Liver (tissue), 9 donors: ENCODE data around the gene RNLS. TPM values are rescaled to one million over a fixed set of nuclear protein-coding genes. Genes with fewer than 3 reads are reported as not detected.

Source experiments
- DNase-seq: peaks from one replicate; pipeline ENCODE4 v3.0.0-alpha.2; 2017; ENCODE audit warnings: low spot score
- H3K27ac ChIP-seq, 2 donors: one replicate each; pipeline ENCODE4 v1.7.0; 2013; ENCODE audit warnings: inconsistent platforms in 2 of 2, low read length in 2 of 2, control low read depth in 1 of 2, low read depth in 1 of 2, mild to moderate bottlenecking in 1 of 2
- H3K27me3 ChIP-seq, 4 donors: one replicate each; pipeline versions ENCODE4 v1.6.1 to v1.7.0; 2013; ENCODE audit warnings: low read length in 3 of 4, inconsistent platforms in 1 of 4, mild to moderate bottlenecking in 1 of 4, moderate library complexity in 1 of 4; ENCODE audit not compliant: control insufficient read depth in 4 of 4, insufficient read depth in 4 of 4
- H3K36me3 ChIP-seq, 4 donors: one replicate each; pipeline versions ENCODE4 v1.6.1 to v1.7.0; 2013; ENCODE audit warnings: low read length in 3 of 4, mild to moderate bottlenecking in 3 of 4, low read depth in 1 of 4, moderate library complexity in 1 of 4; ENCODE audit not compliant: control insufficient read depth in 4 of 4, insufficient read depth in 3 of 4
- H3K4me1 ChIP-seq, 4 donors: one replicate each; pipeline versions ENCODE4 v1.6.1 to v1.7.0; 2013; ENCODE audit warnings: low read length in 3 of 4, mild to moderate bottlenecking in 3 of 4, moderate library complexity in 1 of 4; ENCODE audit not compliant: control insufficient read depth in 4 of 4, insufficient read depth in 4 of 4
- H3K4me3 ChIP-seq, 3 donors: one replicate each; pipeline versions ENCODE4 v1.6.1 to v1.7.0; 2013; ENCODE audit warnings: low read length in 3 of 3, control low read depth in 1 of 3, low read depth in 1 of 3, mild to moderate bottlenecking in 1 of 3
- H3K9ac ChIP-seq, 2 donors: one replicate each; pipeline ENCODE4 v1.7.0; 2013; ENCODE audit warnings: low read length in 2 of 2, mild to moderate bottlenecking in 2 of 2, moderate library complexity in 2 of 2, control low read depth in 1 of 2, low read depth in 1 of 2
- H3K9me3 ChIP-seq, 4 donors: one replicate each; pipeline versions ENCODE4 v1.6.1 to v1.7.0; 2013; ENCODE audit warnings: low read length in 3 of 4; ENCODE audit not compliant: control insufficient read depth in 4 of 4
- ATF3 ChIP-seq: IDR thresholded peaks from 2 replicates; pipeline ENCODE4 v1.6.1; 2016; ENCODE audit warnings: antibody characterized with exemption
- CTCF ChIP-seq: fragments of 150-350 bp; IDR thresholded peaks from 2 replicates; pipeline ENCODE4 v1.5.1; 2017; ENCODE audit warnings: improper control_type of control experiment, low read depth, low read length; ENCODE audit not compliant: missing input control
- EGR1 ChIP-seq, 2 donors: IDR thresholded peaks; 2 replicates each; pipeline ENCODE4 v1.6.1; 2016 to 2018; ENCODE audit warnings: antibody characterized with exemption in 2 of 2, low read depth in 2 of 2
- FOXA1 ChIP-seq: IDR thresholded peaks from 2 replicates; pipeline ENCODE4 v1.6.1; 2016; ENCODE audit warnings: antibody characterized with exemption
- FOXA2 ChIP-seq: IDR thresholded peaks from 2 replicates; pipeline ENCODE4 v1.6.1; 2016; ENCODE audit warnings: antibody characterized with exemption
- GABPA ChIP-seq, 2 donors: IDR thresholded peaks in 1 of 2; conservative IDR thresholded peaks in 1 of 2; 2 replicates each; pipeline ENCODE4 v1.6.1; 2016; ENCODE audit warnings: antibody characterized with exemption in 2 of 2, mild to moderate bottlenecking in 1 of 2, moderate library complexity in 1 of 2
- HNF4A ChIP-seq, 2 donors: conservative IDR thresholded peaks; 2 replicates each; pipeline ENCODE4 v1.6.1; 2016; ENCODE audit warnings: antibody characterized with exemption in 2 of 2, mild to moderate bottlenecking in 2 of 2
- HNF4G ChIP-seq: IDR thresholded peaks from 2 replicates; pipeline ENCODE4 v1.6.1; 2016; ENCODE audit warnings: antibody characterized with exemption
- JUND ChIP-seq, 2 donors: IDR thresholded peaks; 2 replicates each; pipeline ENCODE4 v1.6.1; 2016; ENCODE audit warnings: antibody characterized with exemption in 2 of 2
- MAX ChIP-seq: IDR thresholded peaks from 2 replicates; pipeline ENCODE4 v1.6.1; 2016; ENCODE audit warnings: antibody characterized with exemption
- NR2F2 ChIP-seq: IDR thresholded peaks from 2 replicates; pipeline ENCODE4 v1.6.1; 2016; ENCODE audit warnings: antibody characterized with exemption
- RAD21 ChIP-seq, 2 donors: IDR thresholded peaks; 2 replicates each; pipeline ENCODE4 v1.6.1; 2016; ENCODE audit warnings: antibody characterized with exemption in 2 of 2, mild to moderate bottlenecking in 2 of 2
- REST ChIP-seq: IDR thresholded peaks from 2 replicates; pipeline ENCODE4 v1.6.1; 2016; ENCODE audit warnings: antibody characterized with exemption, mild to moderate bottlenecking
- RXRA ChIP-seq, 2 donors: IDR thresholded peaks; 2 replicates each; pipeline ENCODE4 v1.6.1; 2017 to 2018; ENCODE audit warnings: antibody characterized with exemption in 2 of 2, mild to moderate bottlenecking in 1 of 2
- SP1 ChIP-seq: IDR thresholded peaks from 2 replicates; pipeline ENCODE4 v1.6.1; 2018; ENCODE audit warnings: antibody characterized with exemption, mild to moderate bottlenecking
- TAF1 ChIP-seq: conservative IDR thresholded peaks from 2 replicates; pipeline ENCODE4 v1.6.1; 2016; ENCODE audit warnings: antibody characterized with exemption, mild to moderate bottlenecking
- YY1 ChIP-seq: IDR thresholded peaks from 2 replicates; pipeline ENCODE4 v1.6.1; 2016; ENCODE audit warnings: antibody characterized with exemption, mild to moderate bottlenecking
- ZBTB33 ChIP-seq: IDR thresholded peaks from 2 replicates; pipeline ENCODE4 v1.6.1; 2016; ENCODE audit warnings: antibody characterized with exemption
- WGBS: extraction: QIAGEN DNeasy Blood & Tissue Kit; methylation state at CpG from one replicate; pipeline ENCODE4 v1.1.7; 2013; 5-methylcytosine and 5-hydroxymethylcytosine counted together
- polyA plus RNA-seq, 2 donors: library from polyadenylated mRNA; stranded (reverse) in 1 of 2; unstranded in 1 of 2; fragments of 200-250 nt in 1 of 2; fragments of >200 nt in 1 of 2; fragmentation: Nextera tagmentation in 1 of 2; extraction: Ambion mirVana in 1 of 2; gene quantifications; one replicate each; pipeline versions ENCODE4 v1.2.1 to v1.2.3, GENCODE V29; 2013 to 2015
- total RNA-seq, 2 donors: library from RNA; depleted of rRNA; stranded (reverse); fragments of >200 nt; gene quantifications; one replicate each; pipeline ENCODE4 v1.2.3, GENCODE V29; 2014
- donor health status: healthy.
- donor health status: healthy.
- donor health status: healthy.
- donor health status: healthy.
- donor health status: healthy.

RNLS gene
- total and polyA plus RNA-seq, 4 donors, result 4.1 to 12.4 (median 7.5) TPM

GRCh38 chr10:88421590-88421989 lies 161.5 kb downstream of the RNLS start (continued):
- TF ChIP-seq ZBTB33 (no peak), TAF1 (no peak), ATF3 (no peak), HNF4G (no peak), RAD21 (IDR thresholded peaks at IDR 0.05) (no peak), MAX (no peak), RXRA (IDR thresholded peaks at IDR 0.05) (no peak), NR2F2 (no peak), YY1 (no peak), EGR1 (IDR thresholded peaks at IDR 0.05; ENCODE audit: low read depth in 2 of 2) (no peak), SP1 (no peak), FOXA1 (no peak)

- Histone ChIP-seq H3K27me3 (no peaks in the 10 kb centered on the region), H3K9ac (no peak overlapping the region), H3K27ac (no peak overlapping the region), H3K4me1 (no peaks in the 10 kb centered on the region), H3K4me3 (no peak overlapping the region), H3K9me3 (no peaks in the 10 kb centered on the region), H3K36me3 (no peaks in the 10 kb centered on the region)
- TF ChIP-seq REST (no peak), EGR1 (IDR thresholded peaks at IDR 0.05; ENCODE audit: low read depth in 2 of 2) (no peak), MAX (no peak), RAD21 (IDR thresholded peaks at IDR 0.05) (no peak), GABPA (IDR thresholded peaks at IDR 0.05 in 1 of 2, conservative IDR thresholded peaks at IDR 0.05 in 1 of 2) (no peak), RXRA (IDR thresholded peaks at IDR 0.05) (no peak), TAF1 (no peak), HNF4A (conservative IDR thresholded peaks at IDR 0.05) (no peak), FOXA1 (no peak), ATF3 (no peak), CTCF (no peak), FOXA2 (no peak), NR2F2 (no peak), YY1 (no peak), ZBTB33 (no peak), JUND (IDR thresholded peaks at IDR 0.05) (no peak)
- no peak for DNase-seq
- WGBS, result 100% methylated on average over 1 of the region's 1 CpG
These were observed 164.2 kb downstream of the RNLS start for GRCh38 chr10:88418871-88419270.
